Smooth muscle cell (in vitro differentiated cells): ENCODE data around the gene HPS5. TPM values are rescaled to one million over a fixed set of nuclear protein-coding genes. Genes with fewer than 3 reads are reported as not detected.

Experiments used
- DNase-seq: peaks from one replicate; lab custom pipeline; 2025; ENCODE audit not compliant: unreplicated experiment; lab: John Stamatoyannopoulos, UW
- H2AFZ ChIP-seq: fragments of 200-600 bp; sonication (generic); 2 replicates; pipeline ENCODE4 v1.6.0; 2016; ENCODE audit warnings: antibody characterized with exemption, low read depth, mild to moderate bottlenecking
- H3F3A ChIP-seq: fragments of 200-600 bp; sonication (generic); 2 replicates; pipeline ENCODE4 v1.6.0; 2017; ENCODE audit warnings: antibody characterized with exemption, low read depth
- H3K27ac ChIP-seq: fragments of 200-600 bp; sonication (generic); 2 replicates; pipeline ENCODE4 v1.5.1; 2016; ENCODE audit warnings: low read depth, mild to moderate bottlenecking
- H3K27me3 ChIP-seq: fragments of 200-600 bp; sonication (generic); 2 replicates; pipeline ENCODE4 v1.6.1; 2016; ENCODE audit warnings: low read depth, mild to moderate bottlenecking
- H3K36me3 ChIP-seq: fragments of 200-600 bp; sonication (generic); 2 replicates; pipeline ENCODE4 v1.5.1; 2016; ENCODE audit warnings: low read depth
- H3K4me1 ChIP-seq: fragments of 200-600 bp; sonication (generic); 2 replicates; pipeline ENCODE4 v1.5.1; 2016; ENCODE audit warnings: low read depth
- H3K4me2 ChIP-seq: fragments of 200-600 bp; sonication (generic); 2 replicates; pipeline ENCODE4 v1.6.0; 2016; ENCODE audit warnings: mild to moderate bottlenecking
- H3K4me3 ChIP-seq: fragments of 200-600 bp; sonication (generic); 2 replicates; pipeline ENCODE4 v1.5.1; 2016; ENCODE audit warnings: mild to moderate bottlenecking
- H3K79me2 ChIP-seq: fragments of 200-600 bp; sonication (generic); 2 replicates; pipeline ENCODE4 v1.6.0; 2016; ENCODE audit warnings: low read depth, mild to moderate bottlenecking
- H3K9ac ChIP-seq: fragments of 200-600 bp; sonication (generic); 2 replicates; pipeline ENCODE4 v1.6.0; 2016; ENCODE audit warnings: low read depth
- H3K9me3 ChIP-seq: fragments of 200-600 bp; sonication (generic); replicated peaks from 2 replicates; pipeline ENCODE4 v1.5.1; 2016; ENCODE audit warnings: low read depth
- H4K20me1 ChIP-seq: fragments of 200-600 bp; sonication (generic); 2 replicates; pipeline ENCODE4 v1.6.0; 2016; ENCODE audit warnings: low read depth
- CTCF ChIP-seq: fragments of 200-600 bp; sonication (generic); IDR thresholded peaks from 2 replicates; pipeline ENCODE4 v1.5.1; 2017; ENCODE audit warnings: borderline replicate concordance, mild to moderate bottlenecking, antibody characterized with exemption; ENCODE audit not compliant: insufficient read depth, poor library complexity, severe bottlenecking
- WGBS: methylation state at CpG from one replicate; pipeline ENCODE4 v1.1.7; 2016; ENCODE audit warnings: low lambda C conversion rate; 5-methylcytosine and 5-hydroxymethylcytosine counted together
- polyA plus RNA-seq: library from polyadenylated mRNA; unstranded; fragments of >200 nt; fragmentation: Nextera tagmentation; extraction: Ambion mirVana; gene quantifications from 2 replicates; pipeline ENCODE4 v1.2.1, GENCODE V29; 2016
- total RNA-seq: library from RNA; depleted of rRNA; stranded (reverse); fragments of >200 nt; gene quantifications from 2 replicates; pipeline ENCODE4 v1.2.3, GENCODE V29; 2014

HPS5 gene
- total and polyA plus RNA-seq, 2 experiments from 2014 or later, result 7.4 to 13.1 TPM

- Histone ChIP-seq H2AFZ (no peak overlapping the region), H3K9ac (no peak overlapping the region), H3K9me3 (no peaks in the 10 kb centered on the region), H3F3A (no peaks in the 10 kb centered on the region), H3K36me3 (no peaks in the 10 kb centered on the region), H3K27me3 (no peaks in the 10 kb centered on the region), H3K27ac (no peak overlapping the region), H3K4me1 (no peaks in the 10 kb centered on the region), H3K4me2 (no peak overlapping the region), H3K79me2 (peaks cover 29% of the 10 kb centered on the region), H4K20me1 (no peaks in the 10 kb centered on the region), H3K4me3 (no peak overlapping the region)
- no peak for DNase-seq
- TF ChIP-seq CTCF, result no peak
- WGBS, result 86% methylated on average over 10 of the region's 10 CpGs
Observed at GRCh38 chr11:18313965-18314763, 7.8 kb downstream of the HPS5 start.

GRCh38 chr11:18312663-18313420 is 9.1 kb downstream of the HPS5 start:
- no peak for DNase-seq
- H3K27ac ChIP-seq, result peak overlapping the region; percentile 41

GRCh38 chr11:18312012-18312411 is 9.9 kb downstream of the HPS5 start:
- H3K9ac ChIP-seq, result no peak overlapping the region
- 91% methylated on average over 3 of the region's 3 CpGs for WGBS
- DNase-seq, result no peak
- H4K20me1 ChIP-seq, result no peaks in the 10 kb centered on the region
- H3K36me3 ChIP-seq, result no peaks in the 10 kb centered on the region
- H3K4me2 ChIP-seq, result no peak overlapping the region
- H2AFZ ChIP-seq, result no peak overlapping the region
- no peak for TF ChIP-seq CTCF
- no peak overlapping the region for H3K27ac ChIP-seq
- H3K4me1 ChIP-seq, result no peaks in the 10 kb centered on the region
- no peak overlapping the region for H3K4me3 ChIP-seq
- H3K27me3 ChIP-seq, result no peaks in the 10 kb centered on the region
- H3K79me2 ChIP-seq, result peaks cover 12% of the 10 kb centered on the region
- H3K9me3 ChIP-seq, result no peaks in the 10 kb centered on the region
- no peaks in the 10 kb centered on the region for H3F3A ChIP-seq

More at GRCh38 chr11:18312663-18313420, 9.1 kb downstream of the HPS5 start:
- Histone ChIP-seq H3F3A (no peaks in the 10 kb centered on the region), H3K4me3 (no peak overlapping the region), H3K9ac (no peak overlapping the region), H4K20me1 (no peaks in the 10 kb centered on the region), H3K4me1 (no peaks in the 10 kb centered on the region), H2AFZ (no peak overlapping the region), H3K27me3 (no peaks in the 10 kb centered on the region), H3K79me2 (peaks cover 19% of the 10 kb centered on the region), H3K36me3 (no peaks in the 10 kb centered on the region), H3K9me3 (no peaks in the 10 kb centered on the region), H3K4me2 (peak overlapping the region; percentile 45)
- TF ChIP-seq CTCF, result no peak
- WGBS, result 81% methylated on average over 2 of the region's 2 CpGs
